ENCODE data around the gene ZBP1.

- TF ChIP-seq CTCF (IDR thresholded peaks at IDR 0.05 in 2 of 3, conservative IDR thresholded peaks at IDR 0.05 in 1 of 3; ENCODE audit: control insufficient read depth in 2 of 3, extremely low read depth in 1 of 3, insufficient read depth in 1 of 3, low read depth in 3 of 3, low read length in 3 of 3) (no peak), HDAC2 (IDR thresholded peaks at IDR 0.05) (no peak)
These were observed 31.8 kb upstream of the ZBP1 start for GRCh38 chr20:57651881-57652605.
